MCF 10A (cell line): ENCODE results near the gene POLR3K. TPM values are rescaled to one million over a fixed set of nuclear protein-coding genes. Genes with fewer than 3 reads are reported as not detected.
A peak's percentile ranks its signal among the peaks of the same experiment; 100 is the strongest.

Source experiments
- BruUV-seq: library from RNA; stranded (reverse); fragments of 400-500 nt; replicated peaks from 2 replicates; lab custom pipeline; 2021; lab: Mats Ljungman, UMichigan
- CTCF ChIA-PET: fragments of 300-600 bp; sonication (Branson Sonifier 250); formaldehyde crosslinking; extraction: SDS; loops from one replicate; lab custom pipeline; 2021; ENCODE audit warnings: antibody characterized with exemption, inconsistent platforms; lab: Yijun Ruan, JAX
- POLR2A ChIA-PET: fragments of 300-600, 350-650 bp; sonication (Branson Sonifier 250); formaldehyde crosslinking; extraction: SDS; loops from one replicate; lab custom pipeline; 2020; ENCODE audit warnings: antibody characterized with exemption, inconsistent platforms; lab: Yijun Ruan, JAX
- DNase-seq: peaks from one replicate; pipeline ENCODE4 v3.0.0-alpha.2; 2018; ENCODE audit not compliant: unreplicated experiment
- H3K27ac Mint-ChIP-seq: one replicate; pipeline ENCODE4 v1.8.0; 2022; ENCODE audit warnings: mild to moderate bottlenecking, low read depth, mixed read lengths; ENCODE audit not compliant: unreplicated experiment
- H3K27me3 Mint-ChIP-seq: one replicate; pipeline ENCODE4 v1.8.0; 2022; ENCODE audit warnings: mixed read lengths; ENCODE audit not compliant: insufficient read depth, unreplicated experiment
- H3K36me3 Mint-ChIP-seq: one replicate; pipeline ENCODE4 v1.8.0; 2022; ENCODE audit warnings: mild to moderate bottlenecking, moderate library complexity, mixed read lengths; ENCODE audit not compliant: insufficient read depth, unreplicated experiment
- H3K4me1 Mint-ChIP-seq: one replicate; pipeline ENCODE4 v1.8.0; 2022; ENCODE audit warnings: mixed read lengths; ENCODE audit not compliant: insufficient read depth, unreplicated experiment
- H3K4me3 Mint-ChIP-seq: one replicate; pipeline ENCODE4 v1.8.0; 2022; ENCODE audit warnings: mild to moderate bottlenecking, moderate library complexity, mixed read lengths; ENCODE audit not compliant: unreplicated experiment
- H3K9me3 Mint-ChIP-seq: one replicate; pipeline ENCODE4 v1.8.0; 2022; ENCODE audit warnings: mixed read lengths; ENCODE audit not compliant: unreplicated experiment
- CTCF ChIP-seq: fragments of 200-600 bp; IDR thresholded peaks from one replicate; pipeline ENCODE4 v1.8.0; 2022; ENCODE audit warnings: antibody characterized with exemption, mild to moderate bottlenecking; ENCODE audit not compliant: unreplicated experiment
- intact Hi-C: fragments of 100-400 bp; cut with micrococcal nuclease; formaldehyde crosslinking; loops from 2 replicates; pipeline ENCODE4 v1.14.1; 2022
- total RNA-seq: library from RNA; stranded (reverse); gene quantifications from 2 replicates; pipeline ENCODE4 v1.2.3, GENCODE V29; 2022

The POLR3K gene
- total RNA-seq, 1 experiment from 2014 or later: 19.2 TPM

GRCh38 chr16:56231-56927, 3.0 kb upstream of the POLR3K start:
- CTCF ChIA-PET: interaction anchor here (0.6 to 3.0 kb wide), 3 partner anchors 9 to 40 kb away, joined by 3 to 24 read pairs (median 5); no protein-coding TSS in a partner anchor
- H3K4me3 Mint-ChIP-seq: no peak overlapping the region
- H3K27ac Mint-ChIP-seq: no peak overlapping the region
- no peak for DNase-seq
- H3K27me3 Mint-ChIP-seq: no peaks in the 10 kb centered on the region
- no peaks in the 10 kb centered on the region for H3K9me3 Mint-ChIP-seq
- intact Hi-C loops: no loop called here
- peaks cover 36% of the 10 kb centered on the region for H3K36me3 Mint-ChIP-seq
- BruUV-seq: no TSS peak
- POLR2A ChIA-PET: interaction anchor here (1.4 kb wide), 1 partner anchor 15 kb away, joined by 3 read pairs; no protein-coding TSS in a partner anchor
- TF ChIP-seq CTCF: no peak
- peaks cover 5% of the 10 kb centered on the region for H3K4me1 Mint-ChIP-seq

- POLR2A ChIA-PET: interaction anchor here (0.5 to 1.4 kb wide), 2 partner anchors 16 to 128 kb away, joined by 3 read pairs; no protein-coding TSS in a partner anchor
- peaks cover 5% of the 10 kb centered on the region for H3K4me1 Mint-ChIP-seq
- TF ChIP-seq CTCF: no peak
- peaks cover 37% of the 10 kb centered on the region for H3K36me3 Mint-ChIP-seq
- peak overlapping the region; percentile 36 for H3K4me3 Mint-ChIP-seq
- no peaks in the 10 kb centered on the region for H3K9me3 Mint-ChIP-seq
- CTCF ChIA-PET: interaction anchor here (0.6 to 3.0 kb wide), 3 partner anchors 10 to 41 kb away, joined by 3 to 24 read pairs (median 5); no protein-coding TSS in a partner anchor
- no TSS peak for BruUV-seq
- no peaks in the 10 kb centered on the region for H3K27me3 Mint-ChIP-seq
- no peak overlapping the region for H3K27ac Mint-ChIP-seq
- intact Hi-C loops: no loop called here
- no peak for DNase-seq
Measured at GRCh38 chr16:55571-56136, 2.2 kb upstream of the POLR3K start.

- BruUV-seq: no TSS peak
- Mint-ChIP-seq H3K4me3 (peak overlapping the region; percentile 98), H3K27ac (no peak overlapping the region), H3K27me3 (no peaks in the 10 kb centered on the region), H3K36me3 (peaks cover 37% of the 10 kb centered on the region), H3K9me3 (no peaks in the 10 kb centered on the region), H3K4me1 (peaks cover 5% of the 10 kb centered on the region)
- no peak for DNase-seq
- intact Hi-C loops: no loop called here
- ChIA-PET CTCF (interaction anchor here (1.0 kb wide), 2 partner anchors 15 to 17 kb away, joined by 3 read pairs; no protein-coding TSS in a partner anchor), POLR2A (interaction anchor here (0.6 to 2.0 kb wide), 6 partner anchors 9 to 23 kb away, joined by 3 to 10 read pairs (median 6); partner anchors contain the start of gene RHBDF1)
- no peak for TF ChIP-seq CTCF
Measured at GRCh38 chr16:54237-54581, 801 bp upstream of the POLR3K start.
